Coronary artery (tissue), 2 donors: Measurements from ENCODE around the gene KPNB1.

Experiments used
- DNase-seq: peaks from one replicate; pipeline ENCODE4 v3.0.0-alpha.2; 2017; ENCODE audit warnings: low spot score
- H3K27ac ChIP-seq, 2 donors: fragments of 200-600 bp; sonication (generic); one replicate each; pipeline ENCODE4 v1.5.1; 2016 to 2019
- H3K4me3 ChIP-seq: fragments of 200-600 bp; sonication (generic); 2 replicates; pipeline ENCODE4 v1.5.1; 2016; ENCODE audit warnings: mild to moderate bottlenecking, moderate library complexity
- TF ChIP-seq, protein P1 (sequence below): fragments of 200-600 bp; sonication (generic); IDR thresholded peaks from one replicate; pipeline ENCODE4 v1.5.1; 2019; ENCODE audit warnings: antibody characterized with exemption

The KPNB1 gene

GRCh38 chr17:47696717-47697642 is 47.3 kb downstream of the KPNB1 start:
- TF ChIP-seq, protein P1, sequence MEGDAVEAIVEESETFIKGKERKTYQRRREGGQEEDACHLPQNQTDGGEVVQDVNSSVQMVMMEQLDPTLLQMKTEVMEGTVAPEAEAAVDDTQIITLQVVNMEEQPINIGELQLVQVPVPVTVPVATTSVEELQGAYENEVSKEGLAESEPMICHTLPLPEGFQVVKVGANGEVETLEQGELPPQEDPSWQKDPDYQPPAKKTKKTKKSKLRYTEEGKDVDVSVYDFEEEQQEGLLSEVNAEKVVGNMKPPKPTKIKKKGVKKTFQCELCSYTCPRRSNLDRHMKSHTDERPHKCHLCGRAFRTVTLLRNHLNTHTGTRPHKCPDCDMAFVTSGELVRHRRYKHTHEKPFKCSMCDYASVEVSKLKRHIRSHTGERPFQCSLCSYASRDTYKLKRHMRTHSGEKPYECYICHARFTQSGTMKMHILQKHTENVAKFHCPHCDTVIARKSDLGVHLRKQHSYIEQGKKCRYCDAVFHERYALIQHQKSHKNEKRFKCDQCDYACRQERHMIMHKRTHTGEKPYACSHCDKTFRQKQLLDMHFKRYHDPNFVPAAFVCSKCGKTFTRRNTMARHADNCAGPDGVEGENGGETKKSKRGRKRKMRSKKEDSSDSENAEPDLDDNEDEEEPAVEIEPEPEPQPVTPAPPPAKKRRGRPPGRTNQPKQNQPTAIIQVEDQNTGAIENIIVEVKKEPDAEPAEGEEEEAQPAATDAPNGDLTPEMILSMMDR = no peak
- no peak for DNase-seq
- Histone ChIP-seq H3K4me3 (no peak overlapping the region), H3K27ac (no peak overlapping the region)

- Histone ChIP-seq H3K4me3 (no peak overlapping the region), H3K27ac (no peak overlapping the region)
- TF ChIP-seq, protein P1 = no peak
- no peak for DNase-seq
Measured at GRCh38 chr17:47697906-47698711, 48.4 kb downstream of the KPNB1 start.

- Histone ChIP-seq H3K4me3 (no peak overlapping the region), H3K27ac (no peak overlapping the region)
- no peak for DNase-seq
- TF ChIP-seq, protein P1 = peak; percentile 99
Measured at GRCh38 chr17:47698749-47699535, 49.2 kb downstream of the KPNB1 start.

DNA sequence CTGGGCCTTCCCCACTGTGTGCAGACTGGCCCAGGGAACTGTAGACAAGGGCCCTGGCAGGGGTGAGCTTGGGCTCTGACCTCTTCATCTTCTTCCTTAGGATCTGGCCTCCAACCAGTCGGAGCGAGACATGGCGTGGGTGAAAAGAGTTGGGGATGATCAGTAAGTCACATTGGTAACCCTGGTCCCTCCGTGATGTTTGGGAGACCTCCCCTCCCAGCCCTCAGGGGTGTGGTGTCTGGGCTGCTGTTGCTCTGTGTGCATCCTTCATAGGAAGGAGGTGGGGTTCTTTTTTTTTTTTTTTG is 49.8 kb downstream of the KPNB1 start:
- Histone ChIP-seq H3K27ac (no peak overlapping the region), H3K4me3 (no peak overlapping the region)
- TF ChIP-seq, protein P1 = no peak
- no peak for DNase-seq

DNA sequence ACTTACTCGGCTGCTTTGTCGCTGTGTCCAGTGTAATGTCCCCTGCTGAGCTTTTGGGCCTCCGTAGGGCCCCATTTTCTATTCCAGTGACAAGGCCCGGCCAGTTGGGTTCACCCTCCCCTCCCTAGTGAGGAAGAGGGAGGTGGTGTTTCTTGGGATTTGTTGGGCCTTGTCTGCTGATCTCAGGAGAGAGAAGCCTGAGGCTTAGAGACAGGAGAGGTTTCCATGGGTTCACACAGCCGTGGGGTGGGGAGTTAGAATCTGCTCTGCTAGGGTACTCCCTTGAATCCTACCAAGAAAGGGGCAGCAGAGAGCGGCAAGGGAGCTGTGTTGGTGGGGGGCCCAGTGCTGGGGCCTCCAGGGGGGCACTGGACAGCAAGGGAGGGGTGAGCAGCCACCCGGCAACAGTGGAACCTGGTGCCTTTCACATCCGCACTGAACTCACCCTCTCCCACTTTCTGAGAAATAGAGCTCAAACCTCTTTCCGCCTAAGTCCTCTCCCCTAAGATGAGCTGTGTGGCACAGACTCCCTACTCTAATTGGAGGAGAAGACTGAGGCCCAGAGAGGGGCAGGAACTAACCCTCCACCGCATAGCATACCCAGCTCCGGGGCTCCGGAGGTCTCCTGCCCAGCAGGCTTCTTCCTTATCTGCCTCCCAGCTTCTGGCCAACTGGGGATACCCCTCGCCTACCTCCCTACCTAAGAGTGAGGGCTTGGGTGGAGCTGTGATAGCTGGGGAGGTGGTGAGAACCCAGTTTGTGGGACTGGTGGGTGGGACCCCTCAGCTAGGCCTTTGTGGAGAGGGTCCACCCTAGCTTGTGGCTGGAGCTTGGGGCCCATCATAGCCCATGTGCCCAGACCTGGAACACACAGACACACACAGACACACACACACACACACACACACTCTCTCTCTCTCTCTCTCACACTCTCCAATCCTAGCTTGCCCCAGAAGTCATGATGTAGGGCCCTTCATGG is 51.0 kb downstream of the KPNB1 start:
- TF ChIP-seq, protein P1 = no peak
- no peak overlapping the region for H3K4me3 ChIP-seq
- no peak overlapping the region for H3K27ac ChIP-seq
- DNase-seq = no peak

DNA sequence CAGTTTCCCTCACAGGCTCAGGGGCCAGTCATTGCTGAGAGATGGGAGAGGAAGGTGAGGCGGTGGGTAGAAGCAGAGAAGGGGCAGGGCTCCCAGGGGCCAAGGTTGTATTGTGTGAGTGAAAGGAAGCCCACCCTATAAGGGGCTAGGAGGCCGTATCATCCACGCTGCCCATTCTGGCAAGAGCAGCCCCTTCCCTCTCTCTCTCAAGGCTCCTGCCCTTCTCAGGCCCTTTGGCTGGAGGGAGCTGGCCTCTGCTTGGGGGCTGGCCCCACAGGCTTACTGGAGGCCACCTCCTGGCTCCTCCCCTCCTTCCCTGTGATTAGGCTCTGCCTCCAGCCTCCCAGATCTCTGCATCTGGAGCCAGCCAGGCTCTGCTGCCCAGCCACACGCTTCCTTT is 51.9 kb downstream of the KPNB1 start:
- no peak overlapping the region for H3K27ac ChIP-seq
- H3K4me3 ChIP-seq = no peak overlapping the region
- TF ChIP-seq, protein P1 = no peak
- no peak for DNase-seq
